ENCODE data around the gene GALE.
"Not testable (repeated sequence)": the region's sequence is repeated elsewhere in the genome, so short reads cannot be mapped to it uniquely, and the experiment has no call there.

The GALE gene

GRCh38 chr1:23792151-23792945 lies 8.2 kb downstream of the GALE start:
- DNase-seq (ENCODE audit: low read depth), result no peak

DNA sequence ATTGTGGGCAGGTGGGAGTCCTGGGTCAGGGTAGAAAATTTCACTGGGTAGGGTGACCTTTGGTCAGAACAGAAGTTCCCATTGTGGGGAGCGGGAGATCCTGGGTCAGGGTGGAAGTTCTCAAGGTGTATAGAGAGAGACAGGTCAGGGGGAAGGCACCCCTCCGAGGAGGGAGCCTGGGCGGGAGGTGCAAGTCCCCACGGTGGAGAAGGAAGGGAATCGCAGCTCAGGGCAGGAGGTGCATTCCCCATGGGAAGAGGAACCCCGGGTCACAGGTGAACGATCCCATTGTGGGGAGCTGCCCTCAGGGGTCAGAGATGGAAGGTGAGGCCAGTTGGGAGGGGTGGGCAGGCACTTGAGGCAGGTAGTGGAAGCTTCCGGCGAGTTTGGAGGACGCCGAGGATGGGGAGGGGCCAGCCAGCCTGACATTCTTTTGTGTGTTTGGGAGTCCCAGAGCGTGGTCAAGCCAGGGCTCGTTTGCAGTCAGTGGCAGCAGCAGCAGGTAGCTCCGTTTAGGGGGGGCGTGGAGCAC lies 9.0 kb downstream of the GALE start:
- DNase-seq (ENCODE audit: low read depth), result no peak

- peak; percentile 88 for DNase-seq (ENCODE audit: low read depth)
Observed at GRCh38 chr1:23790696-23791515, 9.6 kb downstream of the GALE start, which contains the start of gene LYPLA2. LYPLA2 (plus strand) TSS chr1:23791145; CDS start chr1:23792683, 1,538 bp downstream.

DNA sequence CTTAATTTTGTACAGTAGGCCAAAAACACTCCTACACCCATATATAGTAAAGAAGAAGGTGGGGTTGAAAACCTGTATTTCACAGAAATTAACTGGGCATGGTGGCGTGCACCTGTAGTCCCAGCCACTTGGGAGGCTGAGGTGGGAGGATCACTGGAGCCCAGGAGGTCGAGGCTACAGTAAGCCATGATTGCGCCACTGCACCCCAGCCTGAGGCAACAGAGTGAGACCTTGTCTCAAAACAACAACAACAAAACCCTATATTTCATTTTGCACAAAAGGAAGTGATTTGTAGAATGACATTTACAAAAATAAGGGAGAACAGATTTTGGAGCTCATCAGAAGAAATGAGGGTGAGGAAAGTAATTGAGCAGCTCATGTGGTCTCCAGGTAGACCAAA lies 11.9 kb downstream of the GALE start:
- no peak for DNase-seq (ENCODE audit: low read depth)

DNA sequence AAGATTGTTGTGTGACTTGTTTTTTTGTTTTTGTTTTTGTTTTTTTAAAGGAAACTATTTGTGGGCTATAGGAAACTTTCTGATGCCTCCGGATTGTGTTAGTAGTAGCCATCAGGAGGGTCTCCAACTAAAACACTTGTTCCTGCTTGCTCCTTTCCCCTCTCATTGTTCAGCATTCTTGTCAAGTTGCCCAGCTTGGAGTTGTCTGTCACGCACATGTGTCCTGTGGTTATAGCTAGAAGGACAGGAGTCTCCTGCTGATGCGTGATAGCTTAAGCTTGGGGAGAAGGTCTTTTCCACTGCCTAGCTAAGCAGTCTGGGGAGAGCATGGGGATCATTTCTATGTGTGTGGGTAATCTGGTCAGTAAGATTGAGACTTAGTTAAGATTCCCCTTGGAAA lies 12.9 kb downstream of the GALE start:
- no peak for DNase-seq (ENCODE audit: low read depth)

DNA sequence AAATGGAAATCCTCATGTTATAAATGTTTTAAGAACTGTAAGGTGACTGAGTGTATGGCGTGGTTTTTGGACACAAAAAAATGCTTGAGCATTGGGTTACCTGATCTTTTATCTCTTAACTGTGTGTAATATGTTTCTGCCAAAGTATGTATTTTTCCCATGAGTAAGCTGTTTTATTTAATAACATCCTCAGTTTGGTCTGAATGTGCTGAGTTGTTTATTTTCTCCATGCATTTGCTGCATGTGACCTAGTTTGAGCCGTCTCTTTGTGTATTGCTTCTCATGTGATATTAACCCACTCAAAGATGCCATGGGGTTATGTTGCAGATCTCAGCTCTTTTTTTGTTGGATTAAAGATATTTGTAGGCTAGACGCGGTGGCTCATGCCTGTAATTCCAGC lies 15.7 kb downstream of the GALE start:
- DNase-seq (ENCODE audit: low read depth), result no peak

DNA sequence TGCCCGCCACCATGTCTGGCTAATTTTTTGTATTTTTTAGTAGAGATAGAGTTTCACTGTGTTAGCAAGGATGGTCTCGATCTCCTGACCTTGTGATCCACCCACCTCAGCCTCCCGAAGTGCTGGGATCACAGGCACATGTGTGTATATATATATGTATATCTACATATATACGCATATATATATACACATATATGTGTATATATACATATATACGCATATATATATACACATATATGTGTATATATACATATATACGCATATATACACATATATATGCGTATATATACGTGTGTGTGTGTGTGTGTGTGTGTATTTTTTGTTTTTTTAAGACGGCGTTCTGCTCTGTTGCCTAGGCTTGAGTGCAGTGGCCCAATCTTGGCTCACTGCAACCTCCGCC lies 17.4 kb downstream of the GALE start:
- DNase-seq (ENCODE audit: low read depth), result not testable (repeated sequence)

- DNase-seq (ENCODE audit: low read depth), result no peak
Observed at GRCh38 chr1:23779826-23780371, 20.7 kb downstream of the GALE start.

GRCh38 chr1:23777979-23778814 lies 22.4 kb downstream of the GALE start, which contains the start of gene PITHD1:
PITHD1 (plus strand) TSS chr1:23778418; CDS start chr1:23778516, 98 bp downstream.
- DNase-seq (ENCODE audit: low read depth), result peak; percentile 83

- no peak for DNase-seq (ENCODE audit: low read depth)
Observed at GRCh38 chr1:23776217-23776616, 24.3 kb downstream of the GALE start.

GRCh38 chr1:23774174-23774880 lies 26.2 kb downstream of the GALE start:
- no peak for DNase-seq (ENCODE audit: low read depth)

- DNase-seq (ENCODE audit: low read depth), result no peak
Observed at GRCh38 chr1:23772854-23773242, 27.7 kb downstream of the GALE start.

- peak; percentile 80 for DNase-seq (ENCODE audit: low read depth)
Observed at GRCh38 chr1:23772049-23772853, 28.3 kb downstream of the GALE start.

GRCh38 chr1:23768733-23769132 lies 31.8 kb downstream of the GALE start:
- DNase-seq (ENCODE audit: low read depth), result no peak

- DNase-seq (ENCODE audit: low read depth), result no peak
Observed at GRCh38 chr1:23763041-23763577, 37.4 kb downstream of the GALE start.

DNA sequence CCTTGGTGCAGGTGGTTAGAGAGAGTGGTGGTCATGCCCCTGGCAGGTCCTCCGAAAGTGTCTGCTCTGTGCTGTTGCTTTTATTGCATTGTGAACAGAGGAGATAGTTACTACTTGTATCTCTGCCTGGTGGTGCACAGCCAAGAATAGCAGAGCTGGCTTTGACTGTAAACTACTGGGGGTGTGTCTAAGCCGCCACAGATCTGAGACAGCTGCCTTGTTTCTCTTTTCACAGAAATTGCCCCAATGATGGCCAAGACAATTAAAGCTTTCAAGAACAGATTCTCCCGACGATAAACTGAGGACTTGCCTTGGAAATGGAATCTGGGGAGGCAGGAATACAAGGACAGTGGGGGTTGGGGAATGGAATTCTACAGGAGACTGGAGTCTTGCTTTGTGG lies 41.3 kb downstream of the GALE start:
- no peak for DNase-seq (ENCODE audit: low read depth)

GRCh38 chr1:23757812-23758211 lies 42.7 kb downstream of the GALE start:
- no peak for DNase-seq (ENCODE audit: low read depth)

DNA sequence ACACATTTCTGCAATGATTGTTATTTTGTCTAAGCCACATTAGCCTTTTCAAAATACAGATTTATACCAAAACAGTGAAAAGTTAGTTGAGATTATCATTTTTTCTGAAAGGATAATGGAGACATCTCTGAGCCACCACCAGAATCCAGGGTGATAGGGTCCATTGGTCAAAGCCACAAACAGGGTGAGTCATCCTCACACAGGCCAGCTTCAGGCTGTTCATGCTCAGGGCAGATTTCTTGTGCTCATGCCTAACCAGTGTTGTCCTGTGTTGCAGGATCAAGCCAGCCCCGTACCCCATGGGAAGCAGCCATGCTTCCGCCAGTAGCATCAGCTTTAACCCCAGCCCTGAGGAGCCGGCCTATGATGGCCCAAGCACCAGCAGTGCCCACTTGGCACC lies 43.9 kb downstream of the GALE start:
- DNase-seq (ENCODE audit: low read depth), result no peak

GRCh38 chr1:23752909-23753308 lies 47.6 kb downstream of the GALE start:
- no peak for DNase-seq (ENCODE audit: low read depth)

- no peak for DNase-seq (ENCODE audit: low read depth)
Observed at GRCh38 chr1:23751815-23752200, 48.7 kb downstream of the GALE start.

Measured in CMK (cell line).